Osteocyte (in vitro differentiated cells): ENCODE results near the gene HSDL1. TPM values are rescaled to one million over a fixed set of nuclear protein-coding genes. Genes with fewer than 3 reads are reported as not detected.
"Not testable (repeated sequence)": the region's sequence is repeated elsewhere in the genome, so short reads cannot be mapped to it uniquely, and the experiment has no call there.

Source experiments
- DNase-seq: peaks from one replicate; pipeline ENCODE4 v3.0.0; 2021; ENCODE audit warnings: mixed read lengths; ENCODE audit not compliant: unreplicated experiment; ENCODE audit errors: extremely low spot score
- H3K27ac Mint-ChIP-seq: one replicate; pipeline ENCODE4 v1.8.0; 2021; ENCODE audit warnings: mild to moderate bottlenecking, mixed read lengths; ENCODE audit not compliant: unreplicated experiment
- H3K27me3 Mint-ChIP-seq: one replicate; pipeline ENCODE4 v1.8.0; 2021; ENCODE audit warnings: mixed read lengths; ENCODE audit not compliant: unreplicated experiment
- H3K36me3 Mint-ChIP-seq: one replicate; pipeline ENCODE4 v1.8.0; 2021; ENCODE audit warnings: mixed read lengths; ENCODE audit not compliant: unreplicated experiment
- H3K4me1 Mint-ChIP-seq: one replicate; pipeline ENCODE4 v1.8.0; 2021; ENCODE audit warnings: mixed read lengths; ENCODE audit not compliant: unreplicated experiment
- H3K4me3 Mint-ChIP-seq: one replicate; pipeline ENCODE4 v1.8.0; 2021; ENCODE audit warnings: mild to moderate bottlenecking, moderate library complexity, mixed read lengths; ENCODE audit not compliant: unreplicated experiment
- H3K9me3 Mint-ChIP-seq: one replicate; pipeline ENCODE4 v1.8.0; 2021; ENCODE audit warnings: mixed read lengths; ENCODE audit not compliant: unreplicated experiment
- CTCF ChIP-seq: fragments of 200-600 bp; sonication (generic); IDR thresholded peaks from 2 replicates; pipeline ENCODE4 v1.5.0; 2021; ENCODE audit warnings: antibody characterized with exemption, mild to moderate bottlenecking, moderate library complexity
- total RNA-seq: library from RNA; stranded (reverse); gene quantifications from 2 replicates; pipeline ENCODE4 v1.2.1, GENCODE V29; 2021

Gene HSDL1
- total RNA-seq, 1 donor from 2014 or later: 18.0 TPM

- no peak for TF ChIP-seq CTCF
- H3K9me3 Mint-ChIP-seq: no peaks in the 10 kb centered on the region
- H3K36me3 Mint-ChIP-seq: peaks cover 9% of the 10 kb centered on the region
- no peak for DNase-seq
- peaks cover 9% of the 10 kb centered on the region for H3K4me1 Mint-ChIP-seq
- no peaks in the 10 kb centered on the region for H3K27me3 Mint-ChIP-seq
- no peak overlapping the region for H3K27ac Mint-ChIP-seq
- no peak overlapping the region for H3K4me3 Mint-ChIP-seq
These were observed 24.0 kb downstream of the HSDL1 start for GRCh38 chr16:84121007-84121406.

GRCh38 chr16:84120023-84120422, 25.0 kb downstream of the HSDL1 start:
- no peaks in the 10 kb centered on the region for H3K27me3 Mint-ChIP-seq
- H3K27ac Mint-ChIP-seq: no peak overlapping the region
- no peak overlapping the region for H3K4me3 Mint-ChIP-seq

DNA sequence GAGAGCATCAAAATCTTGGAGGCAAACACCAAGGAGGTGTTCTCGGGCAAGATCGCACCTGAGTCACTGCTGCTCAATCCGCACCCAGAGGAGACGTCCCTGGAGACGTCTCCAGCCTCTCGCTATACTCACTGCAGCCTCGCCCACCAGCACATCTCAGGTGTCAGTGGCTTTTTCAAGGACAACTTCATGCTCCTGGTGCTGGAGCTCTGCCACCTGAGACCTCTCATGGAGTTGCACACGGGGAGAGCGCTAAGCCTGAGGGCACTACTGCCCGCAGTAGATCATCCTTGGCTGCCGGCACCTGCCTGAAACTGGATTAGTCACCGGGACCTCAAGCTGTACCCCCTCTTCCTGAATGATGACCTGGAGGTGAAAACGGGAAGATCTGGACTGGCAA, 25.6 kb downstream of the HSDL1 start:
- H3K27ac Mint-ChIP-seq: no peak overlapping the region
- no peaks in the 10 kb centered on the region for H3K9me3 Mint-ChIP-seq
- H3K36me3 Mint-ChIP-seq: peaks cover 9% of the 10 kb centered on the region
- no peak for DNase-seq
- no peak for TF ChIP-seq CTCF
- H3K4me1 Mint-ChIP-seq: peaks cover 20% of the 10 kb centered on the region
- H3K4me3 Mint-ChIP-seq: no peak overlapping the region
- H3K27me3 Mint-ChIP-seq: no peaks in the 10 kb centered on the region

More at GRCh38 chr16:84120023-84120422, 25.0 kb downstream of the HSDL1 start:
- TF ChIP-seq CTCF: no peak
- Mint-ChIP-seq H3K36me3 (peaks cover 9% of the 10 kb centered on the region), H3K4me1 (peaks cover 17% of the 10 kb centered on the region), H3K9me3 (no peaks in the 10 kb centered on the region)
- no peak for DNase-seq

GRCh38 chr16:84118315-84118714, 26.7 kb downstream of the HSDL1 start:
- H3K36me3 Mint-ChIP-seq, DNase-seq, H3K9me3 Mint-ChIP-seq, H3K27ac Mint-ChIP-seq, H3K27me3 Mint-ChIP-seq: not testable (repeated sequence)
- Mint-ChIP-seq H3K4me3 (peak overlapping the region; percentile 48), H3K4me1 (peaks cover 23% of the 10 kb centered on the region)

DNA sequence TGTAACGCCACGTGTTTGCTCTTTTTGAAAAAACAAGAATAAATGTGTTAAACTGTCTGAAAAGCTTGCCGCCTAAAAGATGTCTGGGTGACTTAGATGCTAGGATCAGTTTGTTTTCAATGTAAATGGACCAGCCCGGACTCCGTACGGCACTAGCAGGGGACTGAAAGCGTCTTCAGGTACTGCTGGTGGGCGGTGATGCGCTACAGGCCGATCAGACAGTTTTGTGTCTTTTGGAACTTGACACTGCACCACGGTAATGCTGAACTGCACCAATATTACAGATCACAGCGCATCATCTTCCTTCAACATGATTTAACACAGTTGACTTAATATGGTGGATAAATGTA, 27.5 kb downstream of the HSDL1 start:
- Mint-ChIP-seq H3K36me3 (peaks cover 5% of the 10 kb centered on the region), H3K27ac (peak overlapping the region; percentile 87), H3K4me1 (peaks cover 23% of the 10 kb centered on the region), H3K27me3 (no peaks in the 10 kb centered on the region), H3K4me3 (peak overlapping the region; percentile 90), H3K9me3 (no peaks in the 10 kb centered on the region)
- peak; percentile 73 for DNase-seq
- no peak for TF ChIP-seq CTCF
